ENCODE data around the gene DDX51. TPM values are rescaled to one million over a fixed set of nuclear protein-coding genes. Genes with fewer than 3 reads are reported as not detected.

The DDX51 gene
- total RNA-seq, 1 experiment from 2014 or later, result 26.7 TPM

DNA sequence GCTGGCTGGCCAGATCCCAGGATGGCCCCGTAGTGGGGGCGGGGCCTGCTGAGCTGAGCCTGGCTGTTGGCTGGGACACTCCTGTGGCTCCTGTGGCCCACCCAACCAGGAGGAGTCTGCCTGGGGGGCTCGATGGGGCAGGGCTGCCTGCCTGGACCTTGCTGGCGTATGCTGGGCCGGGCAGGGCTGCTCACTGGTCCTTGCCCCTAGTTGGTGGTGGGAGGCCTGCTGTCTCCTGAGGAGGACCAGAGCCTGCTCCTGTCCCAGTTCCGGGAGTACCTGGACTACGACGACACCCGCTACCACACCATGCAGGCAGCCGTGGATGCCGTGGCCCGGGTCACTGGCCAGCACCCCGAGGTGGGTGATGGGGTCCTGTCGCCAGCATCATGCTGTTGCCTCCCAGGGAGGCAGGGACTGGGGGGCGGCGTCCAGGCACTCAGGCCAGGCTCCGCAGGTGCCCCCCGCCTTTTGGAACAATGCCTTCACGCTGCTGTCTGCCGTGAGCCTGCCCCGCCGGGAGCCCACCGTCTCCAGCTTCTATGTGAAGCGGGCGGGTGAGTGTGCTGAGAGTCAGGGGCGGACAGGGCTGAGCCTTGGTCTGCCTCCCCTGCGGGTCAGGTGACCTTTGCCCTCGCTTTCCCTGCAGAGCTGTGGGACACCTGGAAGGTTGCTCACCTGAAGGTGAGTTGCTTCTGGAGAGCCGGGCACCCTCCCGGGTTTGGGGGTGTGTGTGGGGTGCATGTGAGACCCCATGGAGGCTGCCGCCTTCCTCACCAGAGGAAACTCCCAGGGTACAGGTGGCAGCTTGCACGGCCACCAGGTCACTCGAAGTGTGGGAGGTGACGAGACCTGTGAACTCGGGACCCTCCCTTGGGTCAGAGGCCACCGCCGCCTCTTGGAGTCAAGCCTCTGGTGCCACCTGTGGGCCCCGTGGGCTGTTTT, 3.6 kb upstream of the DDX51 start:
- H3K4me2 ChIP-seq (ENCODE audit: low read length), result no peak overlapping the region
- H3K27me3 ChIP-seq (ENCODE audit: low read length), result no peaks in the 10 kb centered on the region
- no peak overlapping the region for H2AFZ ChIP-seq (ENCODE audit: low read length)
- intact Hi-C loops (cut with micrococcal nuclease), result no loop called here
- CTCF ChIA-PET, result no interaction called here
- H3K79me2 ChIP-seq (ENCODE audit: low read length), result peaks cover 52% of the 10 kb centered on the region
- TF ChIP-seq, protein P1, sequence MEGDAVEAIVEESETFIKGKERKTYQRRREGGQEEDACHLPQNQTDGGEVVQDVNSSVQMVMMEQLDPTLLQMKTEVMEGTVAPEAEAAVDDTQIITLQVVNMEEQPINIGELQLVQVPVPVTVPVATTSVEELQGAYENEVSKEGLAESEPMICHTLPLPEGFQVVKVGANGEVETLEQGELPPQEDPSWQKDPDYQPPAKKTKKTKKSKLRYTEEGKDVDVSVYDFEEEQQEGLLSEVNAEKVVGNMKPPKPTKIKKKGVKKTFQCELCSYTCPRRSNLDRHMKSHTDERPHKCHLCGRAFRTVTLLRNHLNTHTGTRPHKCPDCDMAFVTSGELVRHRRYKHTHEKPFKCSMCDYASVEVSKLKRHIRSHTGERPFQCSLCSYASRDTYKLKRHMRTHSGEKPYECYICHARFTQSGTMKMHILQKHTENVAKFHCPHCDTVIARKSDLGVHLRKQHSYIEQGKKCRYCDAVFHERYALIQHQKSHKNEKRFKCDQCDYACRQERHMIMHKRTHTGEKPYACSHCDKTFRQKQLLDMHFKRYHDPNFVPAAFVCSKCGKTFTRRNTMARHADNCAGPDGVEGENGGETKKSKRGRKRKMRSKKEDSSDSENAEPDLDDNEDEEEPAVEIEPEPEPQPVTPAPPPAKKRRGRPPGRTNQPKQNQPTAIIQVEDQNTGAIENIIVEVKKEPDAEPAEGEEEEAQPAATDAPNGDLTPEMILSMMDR (conservative IDR thresholded peaks at IDR 0.05; ENCODE audit: low read depth, low read length), result no peak
- TF ChIP-seq EZH2phosphoT487 (IDR thresholded peaks at IDR 0.05; ENCODE audit: borderline replicate concordance, low read length), result no peak
- no peak for TF ChIP-seq EZH2 (IDR thresholded peaks at IDR 0.05; ENCODE audit: low read length, unreplicated experiment)
- ATAC-seq (no peak), DNase-seq (no peak)
- no TSS peak for BruUV-seq (replicated peaks)
- no peak overlapping the region for H3K27ac ChIP-seq (ENCODE audit: low read length)
- H3K9ac ChIP-seq (ENCODE audit: low read length), result no peak overlapping the region
- H3K4me1 ChIP-seq (ENCODE audit: insufficient read depth, low read length), result peaks cover 14% of the 10 kb centered on the region; the same call in 1 of the 2 replicates
- H4K20me1 ChIP-seq (ENCODE audit: low read length), result 0 out of 2 replicates have a peak, but pooled peaks cover under 1% of the 10 kb centered on the region
- H3K4me3 ChIP-seq (ENCODE audit: low read length), result no peak overlapping the region
- H3K9me2 ChIP-seq (replicated peaks; ENCODE audit: low read length), result no peaks in the 10 kb centered on the region
- H3K36me3 ChIP-seq (ENCODE audit: low read depth, low read length), result peaks cover 20% of the 10 kb centered on the region
- POLR2A ChIA-PET (ENCODE audit: unreplicated experiment), result no interaction called here
- no peaks in the 10 kb centered on the region for H3F3A ChIP-seq (ENCODE audit: low read length, unreplicated experiment)
- no peaks in the 10 kb centered on the region for H3K9me3 ChIP-seq (ENCODE audit: low read length)

DNA sequence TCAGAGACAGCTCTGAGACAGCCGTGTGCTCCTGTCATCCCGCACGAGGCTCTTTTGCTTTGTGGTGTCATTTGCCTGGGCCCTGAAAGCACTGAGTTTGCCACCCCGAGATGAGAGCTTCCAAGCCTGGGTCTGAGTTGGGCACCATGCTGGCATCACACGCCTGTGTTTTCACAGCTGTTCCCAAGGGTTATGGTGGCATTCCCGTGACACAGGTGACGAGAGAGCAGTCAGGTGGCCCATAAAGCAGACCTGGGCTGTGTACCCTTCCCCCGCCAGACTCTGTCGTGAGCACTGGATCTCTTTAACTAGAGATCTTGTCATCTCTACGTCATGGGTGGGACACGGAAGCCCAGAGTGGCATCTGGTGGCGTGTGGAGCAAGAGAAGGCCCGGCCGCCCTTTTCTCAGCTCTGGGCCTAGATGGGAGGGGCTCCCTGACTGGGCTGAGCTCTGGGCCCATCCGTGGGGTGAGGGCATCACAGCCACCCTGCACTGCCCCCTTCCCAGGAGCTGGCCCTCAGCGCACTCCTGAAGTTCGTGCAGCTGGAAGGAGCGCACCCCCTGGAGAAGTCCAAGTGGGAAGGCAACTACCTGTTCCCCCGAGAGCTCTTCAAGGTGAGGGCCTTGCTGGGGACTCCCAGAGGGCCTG, 2.8 kb upstream of the DDX51 start:
- H3K9me2 ChIP-seq (replicated peaks; ENCODE audit: low read length), result no peaks in the 10 kb centered on the region
- POLR2A ChIA-PET (ENCODE audit: unreplicated experiment), result no interaction called here
- no peak for TF ChIP-seq EZH2phosphoT487 (IDR thresholded peaks at IDR 0.05; ENCODE audit: borderline replicate concordance, low read length)
- H3K9ac ChIP-seq (ENCODE audit: low read length), result no peak overlapping the region
- ATAC-seq, result no peak
- peaks cover 18% of the 10 kb centered on the region; the same call in 1 of the 2 replicates for H3K4me1 ChIP-seq (ENCODE audit: insufficient read depth, low read length)
- CTCF ChIA-PET, result no interaction called here
- no peaks in the 10 kb centered on the region for H3F3A ChIP-seq (ENCODE audit: low read length, unreplicated experiment)
- H3K27ac ChIP-seq (ENCODE audit: low read length), result no peak overlapping the region
- no peaks in the 10 kb centered on the region for H3K9me3 ChIP-seq (ENCODE audit: low read length)
- H2AFZ ChIP-seq (ENCODE audit: low read length), result no peak overlapping the region
- no peak overlapping the region for H3K4me3 ChIP-seq (ENCODE audit: low read length)
- peaks cover 25% of the 10 kb centered on the region for H3K36me3 ChIP-seq (ENCODE audit: low read depth, low read length)
- no peaks in the 10 kb centered on the region for H3K27me3 ChIP-seq (ENCODE audit: low read length)
- H3K4me2 ChIP-seq (ENCODE audit: low read length), result no peak overlapping the region
- intact Hi-C loops (cut with micrococcal nuclease), result no loop called here
- H4K20me1 ChIP-seq (ENCODE audit: low read length), result 0 out of 2 replicates have a peak, but pooled peaks cover 6% of the 10 kb centered on the region
- H3K79me2 ChIP-seq (ENCODE audit: low read length), result peaks cover 60% of the 10 kb centered on the region
- DNase-seq, result no peak
- BruUV-seq (replicated peaks), result no TSS peak

DNA sequence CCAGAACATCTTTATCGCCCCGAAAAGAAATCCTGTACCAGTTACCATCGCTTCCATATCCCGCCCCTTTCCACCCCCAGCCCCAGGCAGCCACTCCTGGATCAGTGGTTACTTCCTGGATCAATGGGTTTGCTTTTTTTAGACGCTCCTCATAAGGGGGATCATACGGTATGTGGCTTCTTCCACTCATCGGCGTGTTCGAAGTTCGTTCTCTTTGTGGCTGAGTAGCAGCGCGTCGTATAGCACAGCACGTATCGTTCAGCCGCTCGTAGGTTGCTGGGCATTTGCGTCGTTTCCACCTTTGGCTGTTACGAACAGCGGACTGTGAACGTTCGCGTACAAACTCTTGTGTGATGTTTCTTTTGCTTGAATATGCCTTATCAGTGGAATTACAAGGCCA, 2.0 kb upstream of the DDX51 start:
- CTCF ChIA-PET, result no interaction called here
- BruUV-seq (replicated peaks), result no TSS peak
- DNase-seq (no peak), ATAC-seq (no peak)
- Histone ChIP-seq H3K4me1 (ENCODE audit: insufficient read depth, low read length) (peaks cover 18% of the 10 kb centered on the region; the same call in 1 of the 2 replicates), H4K20me1 (ENCODE audit: low read length) (0 out of 2 replicates have a peak, but pooled peaks cover 6% of the 10 kb centered on the region), H3K27ac (ENCODE audit: low read length) (no peak overlapping the region), H3K4me2 (ENCODE audit: low read length) (no peak overlapping the region), H3F3A (ENCODE audit: low read length, unreplicated experiment) (no peaks in the 10 kb centered on the region), H3K36me3 (ENCODE audit: low read depth, low read length) (peaks cover 29% of the 10 kb centered on the region), H3K27me3 (ENCODE audit: low read length) (no peaks in the 10 kb centered on the region), H2AFZ (ENCODE audit: low read length) (no peak overlapping the region), H3K9me2 (replicated peaks; ENCODE audit: low read length) (no peaks in the 10 kb centered on the region), H3K4me3 (ENCODE audit: low read length) (no peak overlapping the region), H3K9ac (ENCODE audit: low read length) (no peak overlapping the region), H3K9me3 (ENCODE audit: low read length) (no peaks in the 10 kb centered on the region), H3K79me2 (ENCODE audit: low read length) (peaks cover 64% of the 10 kb centered on the region)
- POLR2A ChIA-PET (ENCODE audit: unreplicated experiment), result interaction anchor here (0.6 kb wide), 1 partner anchor 33 kb away, joined by 4 read pairs; no protein-coding TSS in a partner anchor
- intact Hi-C loops (cut with micrococcal nuclease), result no loop called here
- no peak for TF ChIP-seq EZH2phosphoT487 (IDR thresholded peaks at IDR 0.05; ENCODE audit: borderline replicate concordance, low read length)
- TF ChIP-seq, protein P1 (conservative IDR thresholded peaks at IDR 0.05; ENCODE audit: low read depth, low read length), result no peak
- no peak for TF ChIP-seq EZH2 (IDR thresholded peaks at IDR 0.05; ENCODE audit: low read length, unreplicated experiment)

Data from PC-3 (cell line).